Left lung (tissue), 10 donors: ENCODE measurements around the gene TTLL10. TPM values are rescaled to one million over a fixed set of nuclear protein-coding genes. Genes with fewer than 3 reads are reported as not detected.

Experiments
- ATAC-seq: fragments of 200-7000 bp; cut with Tn5 transposase; one replicate; pipeline ENCODE4 v1.9.1; 2020; ENCODE audit warnings: moderate library complexity
- DNase-seq, 4 donors: peaks; one replicate each; pipeline ENCODE4 v3.0.0-alpha.2; 2013 to 2020
- H3K27ac ChIP-seq, 2 donors: fragments of 200-600 bp; sonication (generic) in 1 of 2; one replicate each; pipeline versions ENCODE4 v1.5.0 to v1.8.0; 2020 to 2021
- H3K27me3 ChIP-seq, 2 donors: fragments of 200-600 bp; sonication (generic) in 1 of 2; one replicate each; pipeline versions ENCODE4 v1.5.0 to v1.8.0; 2020 to 2021
- H3K36me3 ChIP-seq, 2 donors: fragments of 200-600 bp; sonication (generic) in 1 of 2; one replicate each; pipeline versions ENCODE4 v1.5.0 to v1.8.0; 2020 to 2021
- H3K4me1 ChIP-seq, 2 donors: fragments of 200-600 bp; one replicate each; pipeline ENCODE4 v1.8.0; 2021
- H3K4me3 ChIP-seq, 2 donors: fragments of 200-600 bp; sonication (generic) in 1 of 2; one replicate each; pipeline versions ENCODE4 v1.5.0 to v1.8.0; 2020 to 2021; ENCODE audit warnings: mild to moderate bottlenecking in 1 of 2
- H3K9me3 ChIP-seq, 2 donors: fragments of 200-600 bp; sonication (generic) in 1 of 2; one replicate each; pipeline versions ENCODE4 v1.5.0 to v1.8.0; 2020 to 2021
- intact Hi-C, 2 donors: fragments of 100-400 bp; cut with DNase I; formaldehyde crosslinking; loops; one replicate each; pipeline versions ENCODE4 v1.11.2 to v1.14.2; 2022
- polyA plus RNA-seq, 6 donors: library from polyadenylated mRNA; unstranded; fragments of 120-200 nt; gene quantifications; one replicate each; pipeline ENCODE4 v1.2.1, GENCODE V29; 2013; ENCODE audit not compliant: insufficient read length in 6 of 6
- total RNA-seq, 2 donors: library from RNA; stranded (reverse); fragmentation: NEBNext Ultra II Directional; extraction: Animal tissue kit (Norgen Biotek cat#: 25700); gene quantifications; one replicate each; pipeline ENCODE4 v1.2.1, GENCODE V29; 2021
- TF ChIP-seq, protein P1 (sequence below), 2 donors: fragments of 200-600 bp; sonication (generic) in 1 of 2; IDR thresholded peaks; one replicate each; pipeline versions ENCODE4 v1.5.0 to v1.8.0; 2021; ENCODE audit warnings: antibody characterized with exemption in 2 of 2
- donor health status: DM: no; HTN: yes; CAD: no.
- donor health status: DM: no; HTN: no; CAD: no.

The TTLL10 gene
- total and polyA plus RNA-seq, 8 donors: 0.17 to 4.6 (median 1.7) TPM

DNA sequence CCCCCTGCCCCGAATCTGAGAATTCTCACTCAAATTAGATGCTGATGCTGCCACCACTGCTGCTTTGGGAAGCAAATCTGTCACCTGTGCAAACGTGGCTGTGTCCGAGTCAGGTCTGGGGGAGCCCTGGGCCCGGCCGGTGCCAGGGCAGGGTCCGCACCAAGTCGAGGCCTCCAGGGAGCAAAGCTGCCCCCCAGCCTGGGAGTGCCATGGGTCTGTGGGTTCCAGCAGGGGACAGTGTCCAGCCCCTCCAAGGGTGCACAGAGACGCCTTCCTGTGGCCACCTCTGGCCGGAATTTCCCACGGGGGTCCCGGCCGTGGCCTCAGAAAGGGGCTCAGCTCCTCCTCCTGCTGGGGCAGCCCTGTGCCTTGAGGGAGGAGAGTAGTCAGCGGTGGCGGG lies 27.7 kb upstream of the TTLL10 start:
- intact Hi-C loops: no loop called here

DNA sequence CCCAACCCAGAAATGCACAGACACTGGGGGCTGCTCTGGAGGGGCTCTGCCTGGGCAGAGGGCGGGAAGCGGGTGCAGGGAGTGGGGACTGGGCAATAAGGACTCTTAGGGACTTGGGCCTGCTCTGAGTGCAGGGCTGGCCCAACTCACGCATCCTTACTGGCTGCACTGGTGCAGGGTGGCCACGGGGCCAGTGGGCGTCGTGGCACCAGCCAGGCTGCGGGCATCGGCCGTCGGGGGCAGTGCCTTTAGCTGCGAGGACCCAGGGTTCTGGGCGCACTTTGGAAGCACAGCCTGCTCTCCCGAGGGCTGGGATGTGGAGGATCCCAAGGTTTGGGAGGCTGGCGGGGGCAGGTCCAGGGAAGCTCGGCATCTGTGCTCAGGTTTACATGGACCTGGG lies 27.1 kb upstream of the TTLL10 start:
- DNase-seq (no peak), ATAC-seq (no peak)
- peaks cover 0 to 37% of the 10 kb centered on the region in 2 donors for H3K27me3 ChIP-seq
- intact Hi-C loops: no loop called here
- H3K36me3 ChIP-seq: no peaks in the 10 kb centered on the region
- H3K27ac ChIP-seq: no peak overlapping the region
- TF ChIP-seq, protein P1, sequence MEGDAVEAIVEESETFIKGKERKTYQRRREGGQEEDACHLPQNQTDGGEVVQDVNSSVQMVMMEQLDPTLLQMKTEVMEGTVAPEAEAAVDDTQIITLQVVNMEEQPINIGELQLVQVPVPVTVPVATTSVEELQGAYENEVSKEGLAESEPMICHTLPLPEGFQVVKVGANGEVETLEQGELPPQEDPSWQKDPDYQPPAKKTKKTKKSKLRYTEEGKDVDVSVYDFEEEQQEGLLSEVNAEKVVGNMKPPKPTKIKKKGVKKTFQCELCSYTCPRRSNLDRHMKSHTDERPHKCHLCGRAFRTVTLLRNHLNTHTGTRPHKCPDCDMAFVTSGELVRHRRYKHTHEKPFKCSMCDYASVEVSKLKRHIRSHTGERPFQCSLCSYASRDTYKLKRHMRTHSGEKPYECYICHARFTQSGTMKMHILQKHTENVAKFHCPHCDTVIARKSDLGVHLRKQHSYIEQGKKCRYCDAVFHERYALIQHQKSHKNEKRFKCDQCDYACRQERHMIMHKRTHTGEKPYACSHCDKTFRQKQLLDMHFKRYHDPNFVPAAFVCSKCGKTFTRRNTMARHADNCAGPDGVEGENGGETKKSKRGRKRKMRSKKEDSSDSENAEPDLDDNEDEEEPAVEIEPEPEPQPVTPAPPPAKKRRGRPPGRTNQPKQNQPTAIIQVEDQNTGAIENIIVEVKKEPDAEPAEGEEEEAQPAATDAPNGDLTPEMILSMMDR (IDR thresholded peaks at IDR 0.05): no peak
- H3K4me1 ChIP-seq: peaks cover 0 to 14% of the 10 kb centered on the region in 2 donors
- no peak overlapping the region for H3K4me3 ChIP-seq
- H3K9me3 ChIP-seq: no peaks in the 10 kb centered on the region

More for the DNA sequence above, 27.7 kb upstream of the TTLL10 start:
- Histone ChIP-seq H3K36me3 (no peaks in the 10 kb centered on the region), H3K9me3 (no peaks in the 10 kb centered on the region), H3K4me3 (no peak overlapping the region), H3K27ac (no peak overlapping the region), H3K27me3 (peaks cover 0 to 39% of the 10 kb centered on the region in 2 donors), H3K4me1 (peaks cover 0 to 14% of the 10 kb centered on the region in 2 donors)
- ATAC-seq (no peak), DNase-seq (no peak)
- TF ChIP-seq, protein P1 (IDR thresholded peaks at IDR 0.05): no peak

DNA sequence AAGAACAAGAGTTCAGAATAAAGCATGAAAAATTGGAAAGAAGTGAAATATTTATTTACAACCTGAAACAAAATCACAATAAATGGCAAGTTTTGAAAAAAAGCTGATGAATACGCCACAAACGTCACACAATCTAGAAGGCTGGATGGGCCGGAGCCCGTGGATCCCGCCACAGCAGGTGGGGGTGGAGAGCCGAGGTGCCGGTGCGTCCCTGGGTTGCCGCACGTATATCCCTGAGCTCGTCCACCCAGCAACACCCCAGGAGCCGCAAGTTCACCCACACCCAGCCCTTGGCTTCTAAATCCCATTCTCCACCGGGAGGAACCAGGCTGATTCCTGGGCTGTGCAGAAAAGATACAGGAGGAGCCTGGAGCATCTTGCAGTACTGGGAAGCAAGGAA lies 25.6 kb upstream of the TTLL10 start:
- Histone ChIP-seq H3K9me3 (no peaks in the 10 kb centered on the region), H3K27me3 (peaks cover 0 to 22% of the 10 kb centered on the region in 2 donors), H3K4me3 (no peak overlapping the region), H3K4me1 (peaks cover 0 to 14% of the 10 kb centered on the region in 2 donors), H3K36me3 (no peaks in the 10 kb centered on the region), H3K27ac (no peak overlapping the region)
- ATAC-seq (no peak), DNase-seq (no peak)
- TF ChIP-seq, protein P1 (IDR thresholded peaks at IDR 0.05): no peak
- intact Hi-C loops: no loop called here

DNA sequence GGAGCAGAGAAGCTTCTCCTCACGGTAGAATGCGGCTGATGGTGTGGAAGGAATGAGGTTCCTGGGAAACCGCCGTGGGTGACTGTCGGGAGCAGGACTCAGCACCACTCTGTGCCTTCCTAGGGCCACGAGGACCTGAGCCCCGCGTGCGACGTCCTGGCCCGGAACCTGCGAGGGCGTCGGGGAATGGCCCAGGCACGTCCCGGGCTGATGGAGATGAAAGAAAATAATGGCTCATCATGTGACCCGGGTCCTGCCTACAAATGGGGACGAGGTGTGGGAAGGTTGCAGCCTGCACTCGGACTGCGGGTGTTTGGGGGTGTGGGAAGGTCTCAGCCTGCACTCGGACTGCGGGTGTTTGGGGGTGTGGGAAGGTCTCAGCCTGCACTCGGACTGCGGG lies 25.1 kb upstream of the TTLL10 start:
- peaks cover 0 to 13% of the 10 kb centered on the region in 2 donors for H3K4me1 ChIP-seq
- H3K9me3 ChIP-seq: no peaks in the 10 kb centered on the region
- ATAC-seq (no peak), DNase-seq (no peak)
- H3K36me3 ChIP-seq: no peaks in the 10 kb centered on the region
- H3K27me3 ChIP-seq: peaks cover 0 to 20% of the 10 kb centered on the region in 2 donors
- intact Hi-C loops: no loop called here
- no peak overlapping the region for H3K27ac ChIP-seq
- no peak overlapping the region for H3K4me3 ChIP-seq
- TF ChIP-seq, protein P1 (IDR thresholded peaks at IDR 0.05): no peak

DNA sequence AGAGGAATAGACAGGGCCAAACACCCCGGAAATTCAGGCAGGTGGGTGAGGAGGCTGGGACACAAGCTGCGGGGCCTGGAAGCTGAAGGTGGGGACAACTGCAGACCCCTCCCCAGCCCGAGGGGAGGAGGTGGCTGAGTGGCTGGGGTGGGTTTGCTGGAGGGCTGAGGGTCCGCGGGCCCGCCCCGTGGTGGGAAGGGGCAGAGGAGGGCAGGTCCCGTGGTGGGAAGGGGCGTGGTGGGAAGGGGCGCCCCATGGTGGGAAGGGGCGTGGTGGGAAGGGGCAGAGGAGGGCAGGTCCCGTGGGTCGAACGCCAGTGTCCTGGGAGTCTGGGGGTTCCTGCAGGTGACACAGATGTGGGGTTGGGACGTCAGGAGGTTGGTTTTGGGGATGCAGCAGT lies 24.3 kb upstream of the TTLL10 start:
- Histone ChIP-seq H3K36me3 (no peaks in the 10 kb centered on the region), H3K27me3 (peaks cover 0 to 11% of the 10 kb centered on the region in 2 donors), H3K4me3 (no peak overlapping the region), H3K27ac (no peak overlapping the region), H3K4me1 (peaks cover 0 to 5% of the 10 kb centered on the region in 2 donors), H3K9me3 (no peaks in the 10 kb centered on the region)
- TF ChIP-seq, protein P1 (IDR thresholded peaks at IDR 0.05): no peak
- intact Hi-C loops: no loop called here
- ATAC-seq (no peak), DNase-seq (no peak)
